PC-3 (cell line): Measurements from ENCODE around the gene ASF1B.

ENCODE experiments used
- EZH2phosphoT487 ChIP-seq: fragments of 300-600 bp; sonication (generic); IDR thresholded peaks from 2 replicates; pipeline ENCODE4 v1.6.1; 2018; ENCODE audit warnings: mild to moderate bottlenecking, antibody characterized with exemption, low read length, borderline replicate concordance
- TF ChIP-seq, protein P1 (sequence below): fragments of 300-600 bp; sonication (generic); conservative IDR thresholded peaks from 2 replicates; pipeline ENCODE4 v1.5.1; 2017; ENCODE audit warnings: antibody characterized with exemption, low read depth, mild to moderate bottlenecking, low read length

DNA sequence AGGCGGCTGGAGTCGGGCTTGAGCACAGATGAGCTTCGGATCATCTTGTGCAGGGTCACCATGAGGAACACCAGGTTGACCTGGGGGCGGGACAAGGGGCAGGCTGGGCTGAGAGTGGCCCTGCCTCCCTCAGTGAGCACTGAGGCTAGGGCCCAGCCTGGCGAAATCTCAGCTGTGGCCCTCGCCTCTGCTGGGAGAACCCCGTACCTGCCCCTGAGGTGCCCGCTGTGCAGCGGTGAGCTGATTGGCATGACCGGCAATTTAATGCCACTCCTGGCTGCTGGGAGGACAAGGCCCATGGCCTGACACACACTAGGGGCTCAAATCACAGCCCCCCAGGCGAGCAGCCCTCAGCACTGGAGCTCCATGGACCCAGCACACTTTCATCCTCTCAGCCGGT is 19.7 kb upstream of the ASF1B start:
- TF ChIP-seq, protein P1, sequence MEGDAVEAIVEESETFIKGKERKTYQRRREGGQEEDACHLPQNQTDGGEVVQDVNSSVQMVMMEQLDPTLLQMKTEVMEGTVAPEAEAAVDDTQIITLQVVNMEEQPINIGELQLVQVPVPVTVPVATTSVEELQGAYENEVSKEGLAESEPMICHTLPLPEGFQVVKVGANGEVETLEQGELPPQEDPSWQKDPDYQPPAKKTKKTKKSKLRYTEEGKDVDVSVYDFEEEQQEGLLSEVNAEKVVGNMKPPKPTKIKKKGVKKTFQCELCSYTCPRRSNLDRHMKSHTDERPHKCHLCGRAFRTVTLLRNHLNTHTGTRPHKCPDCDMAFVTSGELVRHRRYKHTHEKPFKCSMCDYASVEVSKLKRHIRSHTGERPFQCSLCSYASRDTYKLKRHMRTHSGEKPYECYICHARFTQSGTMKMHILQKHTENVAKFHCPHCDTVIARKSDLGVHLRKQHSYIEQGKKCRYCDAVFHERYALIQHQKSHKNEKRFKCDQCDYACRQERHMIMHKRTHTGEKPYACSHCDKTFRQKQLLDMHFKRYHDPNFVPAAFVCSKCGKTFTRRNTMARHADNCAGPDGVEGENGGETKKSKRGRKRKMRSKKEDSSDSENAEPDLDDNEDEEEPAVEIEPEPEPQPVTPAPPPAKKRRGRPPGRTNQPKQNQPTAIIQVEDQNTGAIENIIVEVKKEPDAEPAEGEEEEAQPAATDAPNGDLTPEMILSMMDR = no peak
- TF ChIP-seq EZH2phosphoT487 = no peak
